Mesodermal cell (in vitro differentiated cells): ENCODE results near the gene OVAAL.

Experiments used
- H3K27ac ChIP-seq: 2 replicates; pipeline ENCODE4 v1.7.0; 2013; ENCODE audit warnings: mild to moderate bottlenecking, low read depth, low read length, moderate library complexity; ENCODE audit not compliant: severe bottlenecking
- H3K36me3 ChIP-seq: 2 replicates; pipeline ENCODE4 v1.7.1; 2013; ENCODE audit warnings: mild to moderate bottlenecking, low read length, moderate library complexity; ENCODE audit not compliant: control insufficient read depth, insufficient read depth
- H3K4me1 ChIP-seq: one replicate; pipeline ENCODE4 v1.7.1; 2013; ENCODE audit warnings: mild to moderate bottlenecking, low read length; ENCODE audit not compliant: insufficient read depth, control insufficient read depth, poor library complexity, severe bottlenecking
- H3K4me3 ChIP-seq: 2 replicates; pipeline ENCODE4 v1.7.0; 2013; ENCODE audit warnings: low read length, control low read depth, mild to moderate bottlenecking; ENCODE audit not compliant: insufficient read depth, poor library complexity, severe bottlenecking; ENCODE audit errors: extremely low read depth
- H3K9me3 ChIP-seq: 2 replicates; pipeline ENCODE4 v1.7.1; 2013; ENCODE audit warnings: mild to moderate bottlenecking, low read length, moderate library complexity; ENCODE audit not compliant: control insufficient read depth
- WGBS, 2 experiments: methylation state at CpG; one replicate each; pipeline ENCODE4 v1.1.5; 2013; ENCODE audit warnings: missing lambda C conversion rate in 2 of 2; ENCODE audit not compliant: insufficient coverage in 2 of 2; 5-methylcytosine and 5-hydroxymethylcytosine counted together

OVAAL gene

DNA sequence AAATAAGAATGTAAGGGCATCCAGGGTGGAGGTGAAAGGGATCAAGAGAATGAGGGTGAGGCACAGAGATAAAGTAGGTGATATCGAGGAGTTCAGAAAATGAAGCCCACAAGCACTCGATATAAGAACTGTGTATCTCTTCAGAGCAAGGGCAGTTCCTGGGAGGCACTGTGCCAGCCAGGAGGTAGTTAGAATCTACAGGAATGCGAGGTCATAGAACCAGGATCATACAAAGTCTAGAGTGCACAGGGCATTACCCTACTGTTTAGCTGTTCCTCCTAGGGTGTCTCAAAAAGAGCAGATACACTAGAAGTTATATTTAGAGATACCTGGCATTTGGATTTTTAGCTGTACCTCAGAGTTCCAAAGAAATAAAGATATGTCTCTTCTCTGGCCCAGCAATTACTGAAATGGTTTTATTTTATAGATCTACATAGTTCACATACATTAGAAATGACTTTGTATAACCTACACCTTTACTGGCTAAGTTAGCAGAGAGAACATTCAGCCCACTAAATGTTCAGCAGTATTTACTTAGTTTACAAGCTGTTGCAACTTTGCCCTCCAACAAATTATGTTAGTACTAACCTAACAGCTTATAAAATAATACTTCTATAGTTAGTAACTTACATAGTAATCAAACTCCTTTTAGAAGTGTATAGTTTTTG is 1.6 kb downstream of the OVAAL start:
- Histone ChIP-seq H3K27ac (no peak overlapping the region), H3K4me3 (no peak overlapping the region), H3K36me3 (no peaks in the 10 kb centered on the region), H3K9me3 (no peaks in the 10 kb centered on the region), H3K4me1 (peaks cover 11% of the 10 kb centered on the region)
- 73 to 88% methylated on average over 3 of the region's 3 CpGs for WGBS, 2 experiments

DNA sequence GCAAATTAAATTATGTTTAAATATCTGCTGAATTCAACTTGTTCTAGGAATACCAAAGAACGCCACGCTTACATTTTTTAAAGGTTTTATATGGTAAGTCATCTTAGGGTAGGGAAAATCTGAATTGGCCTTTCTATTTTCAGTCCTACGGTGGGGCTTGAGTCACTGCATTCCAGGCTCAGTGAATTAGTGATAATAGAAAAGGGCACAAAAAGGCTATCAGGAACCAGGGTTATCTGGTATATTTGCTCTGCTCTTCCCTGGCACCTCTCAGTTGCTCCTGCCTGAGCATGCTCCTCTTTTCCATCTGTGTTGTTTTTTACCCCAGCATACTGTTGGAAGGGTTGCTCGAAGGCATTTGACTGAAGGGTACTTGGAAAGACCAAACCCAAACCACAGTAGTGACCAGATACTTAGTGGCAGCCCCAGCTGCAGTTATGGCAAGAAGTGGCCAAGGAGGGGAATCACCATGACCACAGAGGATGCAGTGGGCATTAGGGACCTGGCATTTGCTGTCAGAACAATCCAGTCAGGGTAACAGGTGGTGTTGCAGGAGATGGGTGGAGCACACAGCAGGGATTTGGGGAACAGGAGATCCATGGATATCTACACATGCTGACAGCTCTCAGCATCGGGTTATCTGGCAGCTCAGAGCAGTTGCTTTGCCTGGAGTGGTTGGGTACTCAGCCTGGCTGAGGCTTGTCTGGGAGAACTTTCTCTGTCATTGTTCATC is 2.3 kb downstream of the OVAAL start:
- Histone ChIP-seq H3K4me1 (peaks cover 11% of the 10 kb centered on the region), H3K36me3 (no peaks in the 10 kb centered on the region), H3K4me3 (no peak overlapping the region), H3K9me3 (no peaks in the 10 kb centered on the region), H3K27ac (peak overlapping the region; percentile 6)
- 89 to 92% methylated on average over 3 to 5 of the region's 5 CpGs for WGBS, 2 experiments

DNA sequence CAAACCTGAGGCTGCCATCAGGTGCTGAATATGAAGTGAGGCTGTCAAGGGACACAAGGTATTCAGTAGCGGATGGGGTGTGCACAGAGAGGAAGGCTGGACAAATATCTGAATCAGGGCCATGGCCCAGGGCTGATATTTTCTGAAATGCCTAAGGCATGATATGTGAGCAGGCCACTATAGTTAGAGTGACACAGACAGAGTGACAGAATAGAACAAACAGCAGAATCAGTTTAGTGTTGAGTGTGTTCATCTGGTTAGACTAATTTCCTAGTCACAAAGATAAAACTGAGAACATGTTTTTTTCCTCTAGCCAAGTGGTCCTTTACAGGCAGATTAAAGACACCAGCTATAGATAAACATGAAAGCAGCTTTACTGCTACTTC is 3.9 kb downstream of the OVAAL start:
- H3K36me3 ChIP-seq, result no peaks in the 10 kb centered on the region
- no peaks in the 10 kb centered on the region for H3K9me3 ChIP-seq
- no peak overlapping the region for H3K4me3 ChIP-seq
- H3K27ac ChIP-seq, result peak overlapping the region; percentile 53
- H3K4me1 ChIP-seq, result peaks cover 11% of the 10 kb centered on the region
- 81 to 90% methylated on average over 1 of the region's 1 CpG for WGBS, 2 experiments

DNA sequence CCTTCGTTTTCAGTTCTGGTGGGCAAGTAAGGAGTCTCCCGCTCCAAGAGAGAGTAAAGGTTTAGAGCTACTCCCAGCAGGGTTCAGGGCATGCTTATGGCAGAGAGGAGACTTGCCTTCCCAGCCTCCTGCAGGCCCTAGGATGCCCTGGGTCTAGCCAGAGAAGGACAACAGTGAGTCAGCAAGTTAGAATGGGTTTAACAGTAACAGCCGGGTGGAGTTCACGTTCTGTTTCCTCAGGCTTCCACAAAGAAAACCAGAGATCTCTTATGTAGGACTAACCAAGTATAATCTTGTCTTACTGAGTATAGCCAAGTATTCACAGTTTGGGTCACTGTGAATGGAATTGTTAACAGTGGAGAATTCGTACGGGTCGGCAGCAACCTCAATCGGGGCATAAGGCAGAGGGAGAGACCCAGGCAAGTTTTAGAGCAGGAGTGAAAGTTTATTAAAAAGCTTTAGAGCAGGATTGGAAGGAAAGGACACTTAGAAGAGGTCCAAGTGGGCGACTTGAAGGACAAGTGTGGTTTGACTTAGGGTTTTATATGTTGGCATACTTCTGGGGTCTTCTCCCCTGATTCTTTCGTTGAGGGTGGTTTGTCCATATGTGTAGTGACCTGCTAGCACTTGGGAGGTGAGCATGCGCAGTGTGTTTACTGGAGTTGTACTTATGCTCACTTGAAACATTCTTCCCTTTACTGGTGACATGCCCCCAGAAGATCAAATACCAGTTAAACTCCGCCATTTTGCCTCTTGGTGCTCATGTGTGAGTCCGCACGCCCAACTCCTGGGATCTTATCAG is 4.5 kb downstream of the OVAAL start:
- Histone ChIP-seq H3K9me3 (no peaks in the 10 kb centered on the region), H3K4me3 (no peak overlapping the region), H3K27ac (peak overlapping the region; percentile 53), H3K4me1 (peaks cover 11% of the 10 kb centered on the region), H3K36me3 (no peaks in the 10 kb centered on the region)
- WGBS, 2 experiments, result 98% methylated on average over 8 to 10 of the region's 14 CpGs

DNA sequence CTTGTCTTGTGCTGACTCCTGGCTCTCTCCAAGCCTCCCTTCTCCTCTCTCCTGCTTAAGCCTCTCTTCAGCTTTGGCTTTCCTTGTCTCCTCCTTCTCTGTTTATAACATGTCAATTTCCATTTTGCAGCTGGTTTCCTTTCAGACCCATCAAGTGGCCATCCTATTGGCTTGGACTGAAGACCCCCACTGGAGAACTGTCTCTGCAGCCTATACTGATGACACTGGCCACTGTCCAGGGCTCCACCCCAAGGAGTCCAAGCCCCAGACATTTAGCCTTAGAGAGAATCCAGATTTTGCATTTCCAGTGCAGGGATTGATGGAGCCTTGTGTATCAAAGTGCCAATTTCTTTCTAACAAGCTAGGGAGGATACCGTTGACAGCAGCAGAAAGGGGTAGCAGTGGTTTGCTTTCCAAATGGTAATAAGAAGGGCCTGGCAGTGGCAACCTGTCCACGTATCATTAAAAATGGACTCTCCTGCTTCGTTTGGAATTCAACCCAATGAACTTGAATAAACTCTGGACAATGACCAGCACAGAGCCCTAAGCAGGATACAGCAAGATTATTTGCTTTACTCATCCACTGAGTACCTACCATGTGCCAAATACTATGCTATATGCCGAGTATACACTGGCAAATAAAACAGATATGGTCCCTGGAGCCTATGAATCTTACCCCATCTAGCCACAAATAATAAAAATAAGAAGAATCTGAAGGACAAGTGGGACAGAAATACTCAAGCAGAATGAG is 6.5 kb downstream of the OVAAL start:
- Histone ChIP-seq H3K27ac (no peak overlapping the region), H3K36me3 (no peaks in the 10 kb centered on the region), H3K9me3 (no peaks in the 10 kb centered on the region), H3K4me3 (no peak overlapping the region), H3K4me1 (peaks cover 11% of the 10 kb centered on the region)
- 88 to 89% methylated on average over 3 of the region's 4 CpGs for WGBS, 2 experiments

DNA sequence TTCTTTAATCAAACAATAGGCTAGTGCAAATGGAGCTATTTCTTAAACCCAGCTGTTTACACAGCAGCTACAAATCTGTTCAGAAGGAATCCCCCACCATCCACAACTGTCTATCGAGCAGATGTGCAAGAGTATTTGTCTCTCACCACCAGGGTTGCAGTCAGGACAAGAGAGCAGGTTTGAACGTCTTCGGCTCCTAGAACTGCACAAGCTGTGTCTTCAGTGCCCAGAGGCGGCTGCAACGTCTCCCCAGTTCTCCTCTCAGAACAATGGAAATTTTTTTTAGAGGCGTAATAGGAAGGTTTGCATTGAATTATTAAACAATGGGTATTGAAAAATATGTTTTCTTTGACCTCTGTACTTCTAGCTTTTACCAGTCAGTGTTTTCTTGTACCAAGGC is 7.3 kb downstream of the OVAAL start:
- 85 to 88% methylated on average over 5 to 6 of the region's 6 CpGs for WGBS, 2 experiments
- no peaks in the 10 kb centered on the region for H3K36me3 ChIP-seq

DNA sequence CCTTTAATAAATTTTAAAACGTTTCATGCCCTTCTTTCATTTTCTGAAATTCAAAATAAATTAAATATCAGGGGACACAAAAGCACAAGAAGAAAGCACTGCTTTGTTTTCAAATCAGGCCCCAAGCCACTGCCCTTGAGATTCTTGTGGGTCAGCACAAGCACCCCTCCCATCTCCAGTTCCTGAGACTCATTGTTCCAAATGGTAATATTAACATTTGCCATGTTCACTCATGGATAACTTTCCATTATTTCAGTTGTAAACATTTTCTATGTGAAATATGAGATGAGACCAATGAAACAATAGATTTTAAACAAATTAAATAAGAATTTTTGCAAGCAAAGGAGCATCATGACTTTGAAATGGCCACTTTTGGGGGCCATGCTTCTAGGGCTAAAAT is 7.7 kb downstream of the OVAAL start:
- Histone ChIP-seq H3K27ac (no peak overlapping the region), H3K9me3 (no peaks in the 10 kb centered on the region), H3K4me1 (peaks cover 4% of the 10 kb centered on the region), H3K4me3 (no peak overlapping the region), H3K36me3 (no peaks in the 10 kb centered on the region)
- WGBS, 2 experiments, result 60% methylated on average over 1 of the region's 1 CpG; no CpG with 5 or more reads in 1 of the 2 experiments

More for the DNA sequence above, 7.3 kb downstream of the OVAAL start:
- no peak overlapping the region for H3K27ac ChIP-seq
- H3K9me3 ChIP-seq, result no peaks in the 10 kb centered on the region
- H3K4me3 ChIP-seq, result no peak overlapping the region
- peaks cover 9% of the 10 kb centered on the region for H3K4me1 ChIP-seq

DNA sequence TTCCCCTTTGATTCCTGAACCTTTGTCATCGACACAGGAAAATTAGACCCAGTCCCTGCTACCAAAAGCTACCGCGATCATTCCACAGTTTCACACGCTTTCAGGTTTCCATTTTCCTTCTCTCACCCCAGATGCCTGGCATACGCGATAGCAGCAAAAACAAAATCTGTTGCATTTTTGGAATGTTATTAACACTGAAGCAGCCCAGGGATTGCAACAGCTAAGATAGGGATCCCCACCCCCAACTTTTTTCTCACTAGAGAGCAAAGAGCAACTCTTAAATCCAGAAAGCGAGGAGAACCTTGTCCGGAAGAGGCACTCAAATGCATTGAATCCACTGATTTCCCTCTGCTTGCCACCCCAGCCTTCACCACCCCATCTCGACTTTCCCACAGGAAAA is 8.9 kb downstream of the OVAAL start:
- Histone ChIP-seq H3K4me3 (no peak overlapping the region), H3K4me1 (peaks cover 4% of the 10 kb centered on the region), H3K9me3 (no peaks in the 10 kb centered on the region), H3K27ac (no peak overlapping the region), H3K36me3 (no peaks in the 10 kb centered on the region)
- 96 to 97% methylated on average over 4 to 7 of the region's 9 CpGs for WGBS, 2 experiments

DNA sequence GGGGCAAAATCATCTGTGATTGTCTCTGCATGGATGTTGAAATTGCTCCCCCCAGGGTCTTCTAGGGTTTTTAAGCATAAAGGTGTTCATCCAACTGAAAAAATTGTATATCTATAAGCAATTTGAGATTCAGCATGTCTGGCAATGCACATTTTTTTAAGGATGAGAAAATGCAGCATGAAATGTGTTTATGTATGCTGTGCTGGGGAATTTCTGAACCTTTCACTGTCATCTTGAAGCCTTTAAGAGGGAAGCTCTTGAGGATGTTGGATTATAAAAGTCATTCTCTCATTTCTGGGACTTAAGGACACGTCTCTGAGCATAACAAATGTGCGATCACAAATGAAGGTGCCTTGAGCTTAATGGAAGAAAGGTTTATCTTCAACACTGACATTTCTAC is 9.4 kb downstream of the OVAAL start:
- Histone ChIP-seq H3K9me3 (no peaks in the 10 kb centered on the region), H3K36me3 (no peaks in the 10 kb centered on the region), H3K4me1 (peaks cover 2% of the 10 kb centered on the region), H3K4me3 (no peak overlapping the region), H3K27ac (no peak overlapping the region)
- no CpG with 5 or more reads among the region's 2 CpGs for WGBS, 2 experiments

DNA sequence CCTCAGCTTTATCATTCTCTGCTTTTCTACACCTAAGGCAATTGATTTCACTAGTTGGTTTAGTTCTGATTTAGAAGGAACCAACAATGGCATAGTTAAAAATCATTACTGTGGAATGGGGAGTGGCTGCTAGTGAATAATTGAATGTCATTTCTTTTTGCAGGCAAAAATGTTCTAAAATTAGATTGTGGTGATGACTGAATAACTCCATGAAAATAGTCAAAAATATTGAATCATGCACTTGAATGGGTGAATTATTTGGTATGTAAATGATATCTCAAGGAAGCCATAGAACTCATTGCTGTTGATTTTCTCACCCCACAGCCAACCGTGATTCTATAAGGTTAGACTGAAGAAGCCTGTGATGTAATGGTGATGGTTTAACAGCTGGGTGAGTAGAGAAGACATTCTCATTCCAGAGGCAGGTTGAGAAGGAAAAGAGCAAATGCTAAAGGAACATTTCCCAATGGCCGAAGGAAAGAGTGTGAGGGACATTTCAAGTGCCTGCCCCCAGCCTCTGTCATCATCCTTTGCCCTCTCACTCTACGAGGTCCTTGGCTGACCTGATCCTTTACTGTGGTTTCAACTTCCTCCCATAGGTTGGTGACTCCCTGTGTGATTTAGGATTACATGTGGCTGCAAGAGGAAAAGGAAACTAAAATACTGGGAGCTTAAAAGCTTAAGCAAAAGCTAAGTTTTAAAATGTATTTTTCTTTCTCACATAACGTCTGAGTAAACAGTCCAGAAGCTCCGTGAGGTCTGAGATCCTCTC is 12.5 kb downstream of the OVAAL start:
- no peak overlapping the region for H3K27ac ChIP-seq
- no peak overlapping the region for H3K4me3 ChIP-seq
- no peaks in the 10 kb centered on the region for H3K36me3 ChIP-seq
- H3K9me3 ChIP-seq, result no peaks in the 10 kb centered on the region
- 91 to 92% methylated on average over 3 of the region's 5 CpGs for WGBS, 2 experiments
- no peaks in the 10 kb centered on the region for H3K4me1 ChIP-seq
